Heart left ventricle (tissue), 16 donors: ENCODE data around the gene NIT2. TPM values are rescaled to one million over a fixed set of nuclear protein-coding genes. Genes with fewer than 3 reads are reported as not detected.

Experiments
- ATAC-seq, 4 donors: fragments of 200-7000 bp; cut with Tn5 transposase; one replicate each; pipeline ENCODE4 v1.9.1; 2020 to 2022; ENCODE audit warnings: moderate library complexity in 4 of 4, mild to moderate bottlenecking in 3 of 4, moderate number of reproducible peaks in 1 of 4
- DNase-seq, 5 donors: peaks; one replicate each; pipeline ENCODE4 v3.0.0-alpha.2; 2020
- H3K27ac ChIP-seq, 12 donors: fragments of 200-600 bp; sonication (generic) in 4 of 12; one replicate each; pipeline versions ENCODE4 v1.5.0 to v1.8.0; 2016 to 2022; ENCODE audit warnings: mild to moderate bottlenecking in 2 of 12
- H3K27me3 ChIP-seq, 9 donors: fragments of 200-600 bp; sonication (generic) in 2 of 9; one replicate each; pipeline versions ENCODE4 v1.5.1 to v1.8.0; 2016 to 2022; ENCODE audit warnings: mild to moderate bottlenecking in 3 of 9
- H3K36me3 ChIP-seq, 9 donors: fragments of 200-600 bp; sonication (generic) in 2 of 9; one replicate each; pipeline versions ENCODE4 v1.5.0 to v1.8.0; 2018 to 2022; ENCODE audit warnings: mild to moderate bottlenecking in 2 of 9
- H3K4me1 ChIP-seq, 12 donors: fragments of 200-600 bp; sonication (generic) in 4 of 12; one replicate each; pipeline versions ENCODE4 v1.5.0 to v1.8.0; 2016 to 2022; ENCODE audit warnings: mild to moderate bottlenecking in 3 of 12
- H3K4me3 ChIP-seq, 12 donors: fragments of 200-600 bp; sonication (generic) in 4 of 12; one replicate each; pipeline versions ENCODE4 v1.5.0 to v1.8.0; 2017 to 2022; ENCODE audit warnings: mild to moderate bottlenecking in 9 of 12, moderate library complexity in 4 of 12
- H3K9me3 ChIP-seq, 12 donors: fragments of 200-600 bp; sonication (generic) in 4 of 12; one replicate each; pipeline versions ENCODE4 v1.5.0 to v1.8.0; 2016 to 2022; ENCODE audit warnings: mild to moderate bottlenecking in 1 of 12
- CTCF ChIP-seq, 12 donors: fragments of 200-600 bp; sonication (generic) in 4 of 12; IDR thresholded peaks; one replicate each; pipeline versions ENCODE4 v1.5.0 to v1.8.0; 2018 to 2022; ENCODE audit warnings: antibody characterized with exemption in 12 of 12, mild to moderate bottlenecking in 5 of 12
- POLR2A ChIP-seq, 2 donors: fragments of 450-650 bp; IDR thresholded peaks; one replicate each; pipeline ENCODE4 v1.6.1; 2017; ENCODE audit warnings: antibody characterized with exemption in 2 of 2, mild to moderate bottlenecking in 2 of 2, moderate library complexity in 2 of 2
- WGBS, 4 donors: extraction: QIAGEN DNeasy Blood & Tissue Kit in 2 of 4; methylation state at CpG; one replicate each; pipeline versions ENCODE4 v1.1.5 to v1.1.7; 2013 to 2018; 5-methylcytosine and 5-hydroxymethylcytosine counted together
- intact Hi-C, 10 donors: fragments of 100-400 bp; cut with DNase I; formaldehyde crosslinking; loops; one replicate each; pipeline versions ENCODE4 v1.11.1 to v1.14.2; 2022
- polyA plus RNA-seq, 2 donors: library from polyadenylated mRNA; stranded (reverse); fragments of 200-250 nt; gene quantifications; one replicate each; pipeline ENCODE4 v1.2.3, GENCODE V29; 2013
- total RNA-seq, 9 donors: library from RNA; depleted of rRNA in 2 of 9; stranded (reverse); fragments of >200 nt in 2 of 9; fragmentation: NEBNext Ultra II Directional in 3 of 9; extraction: Animal tissue kit (Norgen Biotek cat#: 25700) in 3 of 9; gene quantifications; one replicate each; pipeline versions ENCODE4 v1.1.0 to v1.2.4, GENCODE V29; 2016 to 2023
- donor health status: ischemic (EF 13 %, LVEDD 7.1; RV severe dilation, severe dysfunction).
- donor health status: healthy with polysubstance abuse.
- donor health status: DM: no; HTN: yes; CAD: no.
- donor health status: DM: no; HTN: no; CAD: no.
- donor health status: ischemic (EF 25% LVEDD 6.9; RV normal size, moderate dysfunction).
- donor health status: ischemic (EF 25% LVEDD 5.7; RV mildly dilated, moderate dysfunction).
- donor health status: healthy.
- donor health status: DM: yes; HTN: yes; CAD: no.
- donor health status: ischemic (EF 35%, LVEDD 5.7; RV mildly dilated, moderate dysfunction).
- donor health status: nonischemic (EF 11% LVEDD 7.7; RV severe dilation, severe dysfunction).
- donor health status: DM: yes; HTN: yes; CAD: no.
- donor health status: PGD.
- donor health status: ischemic (EF 29% LVEDD 5.4; RV normal size, mild dysfunction).
- donor health status: nonischemic (EF 23%, LVEDD 6.1; RV moderate dilation, normal function).

NIT2 gene
- total and polyA plus RNA-seq, 11 donors, result 11.6 to 50.9 (median 31.1) TPM

DNA sequence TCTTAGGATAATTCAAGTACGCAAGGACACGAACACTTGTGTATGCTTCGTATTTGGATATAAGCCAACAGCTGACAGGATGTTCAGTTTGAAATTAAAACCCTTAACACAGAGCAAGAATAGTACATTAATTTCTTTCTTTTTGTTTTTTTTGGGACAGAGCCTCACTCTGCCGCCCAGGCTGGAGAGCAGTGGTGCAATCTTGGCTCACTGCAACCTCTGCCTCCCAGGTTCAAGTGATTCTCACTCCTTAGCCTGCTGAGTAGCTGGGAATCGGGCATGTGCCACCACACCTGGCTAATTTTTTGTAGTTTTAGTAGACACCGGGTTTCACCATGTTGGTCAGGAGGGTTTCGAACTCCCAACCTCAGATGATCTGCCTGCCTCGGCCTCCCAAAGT, 33.9 kb downstream of the NIT2 start:
- intact Hi-C loops, result no loop called here
- no peaks in the 10 kb centered on the region for H3K9me3 ChIP-seq
- no peak for TF ChIP-seq POLR2A (IDR thresholded peaks at IDR 0.05)
- no peak for TF ChIP-seq CTCF (IDR thresholded peaks at IDR 0.05)
- WGBS, 4 donors, result 59 to 76% (median 66%) methylated on average over 8 of the region's 8 CpGs
- H3K27me3 ChIP-seq, result no peaks in the 10 kb centered on the region
- ATAC-seq (no peak), DNase-seq (no peak)
- no peak overlapping the region for H3K27ac ChIP-seq
- H3K36me3 ChIP-seq, result peaks cover 0 to 99% (median 92%) of the 10 kb centered on the region in 9 donors
- H3K4me1 ChIP-seq, result no peaks in the 10 kb centered on the region
- no peak overlapping the region for H3K4me3 ChIP-seq

DNA sequence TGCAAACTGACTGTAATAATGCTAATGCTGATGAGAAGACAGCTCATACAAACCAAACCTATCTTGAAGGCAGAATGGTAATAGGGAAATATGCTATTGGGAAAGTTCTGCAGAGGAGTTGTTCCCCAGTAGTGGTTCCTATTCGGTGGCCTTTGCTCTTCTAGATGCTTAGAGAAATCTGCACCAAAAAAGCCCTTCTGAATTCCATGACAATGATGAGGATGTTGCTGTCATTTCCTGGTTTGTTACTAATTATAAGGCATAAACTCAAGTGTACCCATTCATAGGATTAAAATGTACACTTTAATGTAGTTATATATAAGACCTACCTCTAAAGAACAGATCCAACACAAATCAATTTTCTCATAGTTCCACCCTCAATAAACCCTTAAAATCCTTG, 36.2 kb downstream of the NIT2 start:
- no peak for TF ChIP-seq POLR2A (IDR thresholded peaks at IDR 0.05)
- TF ChIP-seq CTCF (IDR thresholded peaks at IDR 0.05), result no peak
- H3K4me3 ChIP-seq, result no peak overlapping the region
- DNase-seq (no peak), ATAC-seq (no peak)
- no peaks in the 10 kb centered on the region for H3K27me3 ChIP-seq
- H3K27ac ChIP-seq, result no peak overlapping the region
- H3K4me1 ChIP-seq, result no peaks in the 10 kb centered on the region
- intact Hi-C loops, result no loop called here
- peaks cover 0 to 99% (median 91%) of the 10 kb centered on the region in 9 donors for H3K36me3 ChIP-seq
- WGBS, 4 donors, result 75 to 84% (median 82%) methylated on average over 1 of the region's 1 CpG
- H3K9me3 ChIP-seq, result no peaks in the 10 kb centered on the region

GRCh38 chr3:100374521-100374920, 40.0 kb downstream of the NIT2 start:
- DNase-seq (no peak), ATAC-seq (no peak)
- H3K27me3 ChIP-seq, result no peaks in the 10 kb centered on the region
- H3K27ac ChIP-seq, result no peak overlapping the region
- H3K36me3 ChIP-seq, result peaks cover 0 to 100% (median 94%) of the 10 kb centered on the region in 9 donors
- H3K9me3 ChIP-seq, result no peaks in the 10 kb centered on the region
- H3K4me1 ChIP-seq, result no peaks in the 10 kb centered on the region
- no peak overlapping the region for H3K4me3 ChIP-seq
- no peak for TF ChIP-seq POLR2A (IDR thresholded peaks at IDR 0.05)
- TF ChIP-seq CTCF (IDR thresholded peaks at IDR 0.05), result no peak
- intact Hi-C loops, result no loop called here

DNA sequence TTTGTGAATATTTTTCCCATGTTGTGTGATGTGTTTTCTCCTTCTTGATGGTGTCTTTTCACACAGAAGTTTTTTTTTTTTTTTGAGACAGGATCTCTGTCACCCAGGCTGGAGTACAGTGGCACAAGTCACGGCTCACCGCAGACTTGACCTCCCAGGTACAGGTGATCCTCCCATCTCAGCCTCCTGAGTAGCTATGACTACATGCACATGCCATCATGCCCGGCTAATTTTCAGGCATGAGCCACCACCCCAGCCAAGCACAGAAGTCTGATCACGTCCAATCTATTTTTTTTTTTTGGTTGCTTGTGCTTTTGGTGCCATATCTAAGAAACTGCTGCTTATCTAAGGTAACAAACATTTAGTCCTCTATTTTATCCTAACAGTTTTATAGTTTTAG, 41.7 kb downstream of the NIT2 start:
- H3K36me3 ChIP-seq, result peaks cover 0 to 100% (median 96%) of the 10 kb centered on the region in 9 donors
- no peak overlapping the region for H3K27ac ChIP-seq
- H3K27me3 ChIP-seq, result no peaks in the 10 kb centered on the region
- DNase-seq (no peak), ATAC-seq (no peak)
- intact Hi-C loops, result no loop called here
- H3K9me3 ChIP-seq, result no peaks in the 10 kb centered on the region
- TF ChIP-seq POLR2A (IDR thresholded peaks at IDR 0.05), result no peak
- no peak for TF ChIP-seq CTCF (IDR thresholded peaks at IDR 0.05)
- 95 to 97% (median 97%) methylated on average over 4 of the region's 4 CpGs for WGBS, 4 donors
- H3K4me1 ChIP-seq, result no peaks in the 10 kb centered on the region
- no peak overlapping the region for H3K4me3 ChIP-seq
